NT2/D1 (cell line): Measurements from ENCODE around the gene ANGPTL2.

Experiments used
- DNase-seq: peaks from one replicate; pipeline ENCODE4 v3.0.0-alpha.2; 2011; ENCODE audit warnings: low read depth, low spot score
- H3K27me3 ChIP-seq: 2 replicates; pipeline ENCODE4 v1.6.0; 2011; ENCODE audit warnings: mild to moderate bottlenecking; ENCODE audit not compliant: insufficient read length, insufficient read depth
- H3K36me3 ChIP-seq: 2 replicates; pipeline ENCODE4 v1.6.1; 2011; ENCODE audit warnings: mild to moderate bottlenecking, low read length, mixed read lengths; ENCODE audit not compliant: insufficient read depth, insufficient read length
- H3K4me1 ChIP-seq: 2 replicates; pipeline ENCODE4 v1.5.1; 2011; ENCODE audit not compliant: insufficient read depth, insufficient read length
- H3K4me3 ChIP-seq: 2 replicates; pipeline ENCODE4 v1.5.1; 2011; ENCODE audit warnings: low read depth; ENCODE audit not compliant: insufficient read length
- H3K9ac ChIP-seq: 2 replicates; pipeline ENCODE4 v1.6.0; 2011; ENCODE audit warnings: low read depth; ENCODE audit not compliant: insufficient read length
- H3K9me3 ChIP-seq: 2 replicates; pipeline ENCODE4 v1.5.1; 2011; ENCODE audit warnings: mild to moderate bottlenecking, low read length; ENCODE audit not compliant: insufficient read depth
- SUZ12 ChIP-seq: IDR thresholded peaks from 2 replicates; pipeline ENCODE4 v1.6.1; 2011; ENCODE audit not compliant: insufficient read length, insufficient read depth; ENCODE audit errors: extremely low read depth
- YY1 ChIP-seq: IDR thresholded peaks from 2 replicates; pipeline ENCODE4 v1.6.1; 2011; ENCODE audit not compliant: insufficient read length, insufficient read depth
- ZNF274 ChIP-seq: IDR thresholded peaks from 2 replicates; pipeline ENCODE4 v1.6.1; 2011; ENCODE audit warnings: mild to moderate bottlenecking, low read depth, low read length

Gene ANGPTL2

GRCh38 chr9:127076860-127077643 lies 45.4 kb downstream of the ANGPTL2 start:
- Histone ChIP-seq H3K36me3 (no peaks in the 10 kb centered on the region), H3K9me3 (no peaks in the 10 kb centered on the region), H3K9ac (no peak overlapping the region), H3K4me3 (no peak overlapping the region), H3K27me3 (no peaks in the 10 kb centered on the region), H3K4me1 (peaks cover 6% of the 10 kb centered on the region)
- no peak for DNase-seq
- no peak for TF ChIP-seq ZNF274

DNA sequence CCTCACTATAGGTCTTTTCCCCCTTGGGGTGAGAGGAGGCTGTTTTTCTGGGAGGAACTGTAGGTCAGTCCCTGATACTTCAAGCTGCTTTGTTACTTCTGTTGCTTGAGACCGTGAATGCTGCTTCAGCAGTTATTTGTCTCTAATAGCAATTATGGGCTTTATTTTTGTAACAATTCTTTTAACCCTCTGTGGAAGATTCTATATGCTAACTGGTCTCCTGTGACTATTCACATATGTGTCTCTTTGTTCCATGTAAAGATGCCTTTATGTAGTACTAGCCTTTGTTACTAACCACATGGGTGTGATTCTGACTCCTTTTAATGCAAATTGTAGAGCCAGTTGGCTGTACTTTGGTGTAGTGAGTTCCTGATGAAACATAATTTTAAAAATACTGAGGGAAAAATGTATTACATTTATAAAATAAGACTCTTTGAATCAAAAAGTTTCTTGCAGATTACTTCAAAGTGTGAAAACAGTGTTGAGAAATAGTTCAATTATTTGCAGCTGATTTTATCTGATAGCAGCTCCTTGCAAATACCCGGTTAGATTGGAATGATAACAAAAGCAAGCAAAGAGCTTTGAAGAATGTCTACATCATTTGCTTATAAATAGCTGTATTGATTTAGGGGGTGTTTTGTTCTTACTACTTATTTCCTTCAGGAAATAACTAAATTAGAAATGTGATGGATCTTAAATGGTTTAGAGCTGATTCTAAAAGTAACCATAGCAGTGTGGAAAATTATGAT lies 46.6 kb downstream of the ANGPTL2 start:
- Histone ChIP-seq H3K9me3 (peaks cover 6% of the 10 kb centered on the region; the same call in 1 of the 2 replicates), H3K4me1 (peaks cover 6% of the 10 kb centered on the region), H3K9ac (no peak overlapping the region), H3K36me3 (no peaks in the 10 kb centered on the region), H3K4me3 (no peak overlapping the region), H3K27me3 (no peaks in the 10 kb centered on the region)
- TF ChIP-seq SUZ12, result no peak
- TF ChIP-seq YY1, result no peak
- TF ChIP-seq ZNF274, result no peak
- no peak for DNase-seq

DNA sequence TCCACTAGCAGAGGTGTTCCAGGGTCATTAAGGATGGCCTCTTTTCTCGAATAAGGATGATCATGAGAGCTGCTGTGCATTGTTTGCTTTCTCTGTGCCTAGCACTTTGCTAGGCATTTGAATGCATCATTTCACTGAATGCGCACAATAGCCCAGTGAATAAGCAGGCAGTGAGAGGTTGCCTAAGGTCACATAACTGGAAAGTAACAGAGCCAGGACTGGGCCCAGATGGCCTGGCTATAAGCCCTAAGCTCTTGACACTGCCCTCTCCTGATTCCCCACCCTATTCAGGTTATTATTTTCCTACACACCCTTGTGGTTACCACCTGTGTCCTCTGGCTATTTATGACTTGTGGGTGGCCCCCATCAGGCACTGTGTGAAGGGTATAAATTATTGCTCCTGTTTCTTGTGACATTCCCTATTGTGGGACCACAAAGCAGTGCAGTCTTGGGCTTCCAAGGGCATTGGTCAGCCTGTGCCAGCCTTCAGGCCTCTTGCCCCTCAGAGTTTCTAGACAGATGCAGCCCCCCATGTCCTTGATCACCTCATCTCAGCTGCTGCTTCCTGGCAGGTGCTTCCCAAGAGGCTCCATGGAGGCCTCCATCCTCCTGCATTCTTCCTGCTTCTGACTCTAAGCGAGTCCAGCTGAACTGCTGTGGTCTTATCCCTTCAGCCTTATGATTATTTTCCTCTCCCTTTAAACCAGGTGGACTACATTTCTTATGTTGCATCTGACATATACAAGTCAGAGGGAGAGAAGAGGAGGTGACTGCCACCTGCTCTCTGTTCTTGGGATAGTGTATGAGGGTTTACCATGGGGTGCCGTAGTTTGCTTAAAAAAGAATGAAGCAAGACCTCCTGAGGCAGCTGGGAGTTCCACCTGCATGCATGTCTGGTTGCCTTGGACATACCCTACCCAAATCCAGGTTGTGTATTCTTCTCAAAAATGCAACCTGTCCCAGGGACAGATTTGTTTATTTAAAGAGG lies 47.6 kb downstream of the ANGPTL2 start:
- Histone ChIP-seq H3K4me3 (no peak overlapping the region), H3K27me3 (no peaks in the 10 kb centered on the region), H3K9ac (no peak overlapping the region), H3K4me1 (peaks cover 6% of the 10 kb centered on the region), H3K9me3 (peaks cover 6% of the 10 kb centered on the region; the same call in 1 of the 2 replicates), H3K36me3 (no peaks in the 10 kb centered on the region)
- no peak for DNase-seq
- TF ChIP-seq YY1, result no peak
- no peak for TF ChIP-seq SUZ12
- no peak for TF ChIP-seq ZNF274

DNA sequence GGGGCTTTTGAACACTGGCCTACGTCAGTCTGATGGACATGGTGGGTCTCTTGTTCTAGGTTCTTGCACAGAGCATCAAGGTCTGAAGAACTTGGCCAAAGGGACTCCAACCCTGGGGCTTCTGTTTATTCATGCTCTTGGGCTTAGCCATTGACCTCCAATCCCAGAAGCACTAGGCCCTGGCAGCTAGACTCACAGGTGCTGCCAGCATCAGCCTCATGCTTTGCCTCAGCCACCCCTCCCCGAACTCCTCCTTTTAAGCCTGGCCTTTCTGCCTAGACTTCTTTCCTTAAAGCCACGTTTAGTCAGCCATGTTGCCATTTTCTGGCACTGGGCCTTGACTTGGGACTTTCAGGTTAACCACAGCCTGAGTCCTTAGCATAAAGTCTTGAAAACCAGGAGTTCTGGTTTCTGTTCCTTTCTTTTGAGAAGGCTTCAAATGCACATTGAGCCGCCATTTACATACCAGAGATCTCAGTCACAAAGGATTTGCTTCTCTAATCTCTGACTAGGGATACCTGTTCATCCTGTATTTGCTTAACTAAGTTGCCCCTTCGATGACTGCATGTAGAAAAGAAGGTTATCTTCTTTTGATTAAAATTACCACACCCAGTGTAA lies 54.7 kb downstream of the ANGPTL2 start:
- TF ChIP-seq YY1, result no peak
- no peak for TF ChIP-seq ZNF274
- no peak for TF ChIP-seq SUZ12
- no peak overlapping the region for H3K4me3 ChIP-seq
- H3K9ac ChIP-seq, result no peak overlapping the region
- DNase-seq, result no peak
- no peaks in the 10 kb centered on the region for H3K4me1 ChIP-seq
- no peaks in the 10 kb centered on the region for H3K36me3 ChIP-seq
- H3K27me3 ChIP-seq, result no peaks in the 10 kb centered on the region
- H3K9me3 ChIP-seq, result peaks cover 6% of the 10 kb centered on the region; the same call in 1 of the 2 replicates

- no peak overlapping the region for H3K9ac ChIP-seq
- H3K4me3 ChIP-seq, result no peak overlapping the region
- TF ChIP-seq ZNF274, result no peak
- no peak for TF ChIP-seq SUZ12
- no peak for TF ChIP-seq YY1
- no peaks in the 10 kb centered on the region for H3K36me3 ChIP-seq
- DNase-seq, result no peak
- peaks cover 4% of the 10 kb centered on the region; the same call in 1 of the 2 replicates for H3K9me3 ChIP-seq
- no peaks in the 10 kb centered on the region for H3K27me3 ChIP-seq
- no peaks in the 10 kb centered on the region for H3K4me1 ChIP-seq
Observed at GRCh38 chr9:127066851-127067136, 55.6 kb downstream of the ANGPTL2 start.

GRCh38 chr9:127066060-127066850 lies 56.2 kb downstream of the ANGPTL2 start:
- no peaks in the 10 kb centered on the region for H3K36me3 ChIP-seq
- H3K4me3 ChIP-seq, result no peak overlapping the region
- TF ChIP-seq SUZ12, result no peak
- TF ChIP-seq YY1, result no peak
- no peak for TF ChIP-seq ZNF274
- H3K27me3 ChIP-seq, result no peaks in the 10 kb centered on the region
- no peaks in the 10 kb centered on the region; the same call in 1 of the 2 replicates for H3K9me3 ChIP-seq
- H3K4me1 ChIP-seq, result no peaks in the 10 kb centered on the region
- H3K9ac ChIP-seq, result no peak overlapping the region
- DNase-seq, result no peak
